ENCODE data around the gene CSTF1. TPM values are rescaled to one million over a fixed set of nuclear protein-coding genes. Genes with fewer than 3 reads are reported as not detected.

CSTF1 gene
- total RNA-seq, 1 donor from 2014 or later = 24.4 TPM

GRCh38 chr20:56348305-56348693, 44.1 kb upstream of the CSTF1 start:
- H3K9me3 ChIP-seq = no peaks in the 10 kb centered on the region
- no peak overlapping the region for H3K4me3 ChIP-seq
- H3K4me1 ChIP-seq = peaks cover 6% of the 10 kb centered on the region
- ATAC-seq (no peak), DNase-seq (no peak)
- H3K27me3 ChIP-seq (ENCODE audit: low read depth) = peaks cover 31% of the 10 kb centered on the region
- no peak overlapping the region for H3K27ac ChIP-seq
- H3K36me3 ChIP-seq = no peaks in the 10 kb centered on the region
- TF ChIP-seq CTCF (IDR thresholded peaks at IDR 0.05) = no peak
- intact Hi-C loops (cut with DNase I) = no loop called here

GRCh38 chr20:56348746-56349145, 43.7 kb upstream of the CSTF1 start:
- Histone ChIP-seq H3K27me3 (ENCODE audit: low read depth) (peaks cover 26% of the 10 kb centered on the region), H3K36me3 (no peaks in the 10 kb centered on the region), H3K9me3 (no peaks in the 10 kb centered on the region), H3K27ac (no peak overlapping the region), H3K4me3 (no peak overlapping the region), H3K4me1 (peaks cover 3% of the 10 kb centered on the region)
- intact Hi-C loops (cut with DNase I) = no loop called here
- DNase-seq = no peak
- no peak for TF ChIP-seq CTCF (IDR thresholded peaks at IDR 0.05)
- no peak for ATAC-seq

- Histone ChIP-seq H3K27ac (no peak overlapping the region), H3K4me1 (no peaks in the 10 kb centered on the region), H3K9me3 (no peaks in the 10 kb centered on the region), H3K36me3 (no peaks in the 10 kb centered on the region), H3K4me3 (no peak overlapping the region), H3K27me3 (ENCODE audit: low read depth) (peaks cover 14% of the 10 kb centered on the region)
- ATAC-seq (no peak), DNase-seq (no peak)
- TF ChIP-seq CTCF (IDR thresholded peaks at IDR 0.05) = no peak
- intact Hi-C loops (cut with DNase I) = no loop called here
These were observed 41.6 kb upstream of the CSTF1 start for GRCh38 chr20:56350842-56351241.

- H3K36me3 ChIP-seq = no peaks in the 10 kb centered on the region
- no peak overlapping the region for H3K27ac ChIP-seq
- no peaks in the 10 kb centered on the region for H3K9me3 ChIP-seq
- no peak overlapping the region for H3K4me3 ChIP-seq
- TF ChIP-seq CTCF (IDR thresholded peaks at IDR 0.05) = no peak
- no peak for DNase-seq
- H3K4me1 ChIP-seq = no peaks in the 10 kb centered on the region
- H3K27me3 ChIP-seq (ENCODE audit: low read depth) = peaks cover 7% of the 10 kb centered on the region
- intact Hi-C loops (cut with DNase I) = no loop called here
- no peak for ATAC-seq
These were observed 39.9 kb upstream of the CSTF1 start for GRCh38 chr20:56352345-56353055.

- peaks cover 7% of the 10 kb centered on the region for H3K27me3 ChIP-seq (ENCODE audit: low read depth)
- no peak overlapping the region for H3K4me3 ChIP-seq
- ATAC-seq = no peak
- no peaks in the 10 kb centered on the region for H3K4me1 ChIP-seq
- TF ChIP-seq CTCF (IDR thresholded peaks at IDR 0.05) = no peak
- no peaks in the 10 kb centered on the region for H3K9me3 ChIP-seq
- DNase-seq = no peak
- H3K36me3 ChIP-seq = no peaks in the 10 kb centered on the region
- no peak overlapping the region for H3K27ac ChIP-seq
- intact Hi-C loops (cut with DNase I) = no loop called here
These were observed 39.1 kb upstream of the CSTF1 start for GRCh38 chr20:56353356-56353755.
